A673 (cell line): ENCODE data around the gene PGAP2. TPM values are rescaled to one million over a fixed set of nuclear protein-coding genes. Genes with fewer than 3 reads are reported as not detected.
A peak's percentile ranks its signal among the peaks of the same experiment; 100 is the strongest.

ENCODE experiments used
- BruUV-seq: library from RNA; stranded (reverse); fragments of 400-500 nt; replicated peaks from 2 replicates; lab custom pipeline; 2021; lab: Mats Ljungman, UMichigan
- CTCF ChIA-PET: fragments of 300-600 bp; sonication (Branson Sonifier 250); formaldehyde crosslinking; loops from one replicate; lab custom pipeline; 2022; ENCODE audit warnings: antibody characterized with exemption; lab: Charles Lee
- POLR2A ChIA-PET: fragments of 300-600 bp; sonication (Branson Sonifier 250); formaldehyde crosslinking; loops from one replicate; lab custom pipeline; 2022; ENCODE audit warnings: antibody characterized with exemption; ENCODE audit not compliant: low non-redundant PET; lab: Charles Lee
- DNase-seq: peaks from one replicate; pipeline ENCODE4 v3.0.0-alpha.2; 2015; ENCODE audit warnings: low spot score
- H3K27ac ChIP-seq: fragments of 200-600 bp; sonication (generic); 2 replicates; pipeline ENCODE4 v1.5.1; 2016; ENCODE audit warnings: mixed run types, low read depth, mild to moderate bottlenecking, mixed read lengths, antibody characterized with exemption, low read length; ENCODE audit not compliant: poor library complexity, severe bottlenecking
- H3K27me3 ChIP-seq: fragments of 200-600 bp; sonication (generic); replicated peaks from 2 replicates; pipeline ENCODE4 v1.6.1; 2017; ENCODE audit warnings: mixed run types, low read depth, mild to moderate bottlenecking, mixed read lengths, antibody characterized with exemption, low read length; ENCODE audit not compliant: insufficient read depth, poor library complexity
- H3K36me3 ChIP-seq: fragments of 200-600 bp; sonication (generic); 2 replicates; pipeline ENCODE4 v1.6.1; 2016; ENCODE audit warnings: mixed run types, mild to moderate bottlenecking, mixed read lengths, antibody characterized with exemption, low read length; ENCODE audit not compliant: insufficient read depth, poor library complexity, severe bottlenecking
- H3K4me1 ChIP-seq: fragments of 200-600 bp; sonication (generic); 2 replicates; pipeline ENCODE4 v1.6.1; 2017; ENCODE audit warnings: mixed run types, mild to moderate bottlenecking, mixed read lengths, antibody characterized with exemption, low read length; ENCODE audit not compliant: insufficient read depth, poor library complexity, severe bottlenecking
- H3K4me3 ChIP-seq: fragments of 200-600 bp; sonication (generic); 2 replicates; pipeline ENCODE4 v1.5.1; 2016; ENCODE audit warnings: low read depth, mixed run types, mild to moderate bottlenecking, mixed read lengths, low read length; ENCODE audit not compliant: poor library complexity, severe bottlenecking
- H3K9me3 ChIP-seq: fragments of 200-600 bp; sonication (generic); 2 replicates; pipeline ENCODE4 v1.6.1; 2016; ENCODE audit warnings: mixed run types, low read depth, mild to moderate bottlenecking, mixed read lengths, antibody characterized with exemption, low read length; ENCODE audit not compliant: poor library complexity, severe bottlenecking
- EZH2 ChIP-seq: fragments of 200-600 bp; sonication (generic); IDR thresholded peaks from 2 replicates; pipeline ENCODE4 v1.6.1; 2017; ENCODE audit warnings: borderline replicate concordance, low read depth, mild to moderate bottlenecking, mixed read lengths, antibody characterized with exemption, low read length; ENCODE audit not compliant: poor library complexity, severe bottlenecking
- intact Hi-C: fragments of 100-400 bp; cut with micrococcal nuclease; formaldehyde crosslinking; loops from one replicate; pipeline ENCODE4 v1.10.0; 2022; ENCODE audit not compliant: unreplicated experiment
- total RNA-seq: library from RNA; stranded (reverse); gene quantifications from 2 replicates; pipeline ENCODE4 v1.2.3, GENCODE V29; 2021
- TF ChIP-seq, protein P1 (sequence below): fragments of 300-800, 200-600 bp; sonication (generic); conservative IDR thresholded peaks from 2 replicates; pipeline ENCODE4 v1.5.1; 2017; ENCODE audit warnings: low read depth, mild to moderate bottlenecking, antibody characterized with exemption, low read length, moderate library complexity, mixed read lengths

Gene PGAP2
- total RNA-seq, 1 experiment from 2014 or later: 16.2 TPM

DNA sequence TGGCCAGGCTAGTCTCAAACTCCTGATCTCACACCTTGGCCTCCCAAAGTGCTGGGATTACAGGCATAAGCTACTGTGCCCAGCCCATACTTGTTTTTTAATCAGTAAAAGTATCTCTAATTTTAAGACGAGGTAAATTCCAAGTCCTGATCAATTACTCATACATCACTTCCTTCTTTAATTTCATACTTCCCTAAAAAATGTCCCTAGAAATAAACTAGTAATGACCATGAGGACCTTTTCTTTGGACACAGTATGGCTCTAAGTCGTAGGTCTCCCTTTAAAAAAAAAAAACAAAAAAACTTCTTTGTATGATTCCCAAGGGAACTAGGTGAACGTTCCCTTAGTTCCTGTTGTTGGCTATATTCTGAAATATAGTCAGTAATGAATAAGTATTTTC, 40.8 kb upstream of the PGAP2 start:
- no peak for DNase-seq
- CTCF ChIA-PET: no interaction called here
- TF ChIP-seq, protein P1, sequence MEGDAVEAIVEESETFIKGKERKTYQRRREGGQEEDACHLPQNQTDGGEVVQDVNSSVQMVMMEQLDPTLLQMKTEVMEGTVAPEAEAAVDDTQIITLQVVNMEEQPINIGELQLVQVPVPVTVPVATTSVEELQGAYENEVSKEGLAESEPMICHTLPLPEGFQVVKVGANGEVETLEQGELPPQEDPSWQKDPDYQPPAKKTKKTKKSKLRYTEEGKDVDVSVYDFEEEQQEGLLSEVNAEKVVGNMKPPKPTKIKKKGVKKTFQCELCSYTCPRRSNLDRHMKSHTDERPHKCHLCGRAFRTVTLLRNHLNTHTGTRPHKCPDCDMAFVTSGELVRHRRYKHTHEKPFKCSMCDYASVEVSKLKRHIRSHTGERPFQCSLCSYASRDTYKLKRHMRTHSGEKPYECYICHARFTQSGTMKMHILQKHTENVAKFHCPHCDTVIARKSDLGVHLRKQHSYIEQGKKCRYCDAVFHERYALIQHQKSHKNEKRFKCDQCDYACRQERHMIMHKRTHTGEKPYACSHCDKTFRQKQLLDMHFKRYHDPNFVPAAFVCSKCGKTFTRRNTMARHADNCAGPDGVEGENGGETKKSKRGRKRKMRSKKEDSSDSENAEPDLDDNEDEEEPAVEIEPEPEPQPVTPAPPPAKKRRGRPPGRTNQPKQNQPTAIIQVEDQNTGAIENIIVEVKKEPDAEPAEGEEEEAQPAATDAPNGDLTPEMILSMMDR: no peak
- TF ChIP-seq EZH2: no peak
- no peaks in the 10 kb centered on the region for H3K4me1 ChIP-seq
- H3K9me3 ChIP-seq: no peaks in the 10 kb centered on the region
- BruUV-seq: no TSS peak
- no peaks in the 10 kb centered on the region for H3K27me3 ChIP-seq
- POLR2A ChIA-PET: no interaction called here
- no peak overlapping the region for H3K27ac ChIP-seq
- peaks cover 94% of the 10 kb centered on the region for H3K36me3 ChIP-seq
- H3K4me3 ChIP-seq: no peak overlapping the region
- intact Hi-C loops: no loop called here

DNA sequence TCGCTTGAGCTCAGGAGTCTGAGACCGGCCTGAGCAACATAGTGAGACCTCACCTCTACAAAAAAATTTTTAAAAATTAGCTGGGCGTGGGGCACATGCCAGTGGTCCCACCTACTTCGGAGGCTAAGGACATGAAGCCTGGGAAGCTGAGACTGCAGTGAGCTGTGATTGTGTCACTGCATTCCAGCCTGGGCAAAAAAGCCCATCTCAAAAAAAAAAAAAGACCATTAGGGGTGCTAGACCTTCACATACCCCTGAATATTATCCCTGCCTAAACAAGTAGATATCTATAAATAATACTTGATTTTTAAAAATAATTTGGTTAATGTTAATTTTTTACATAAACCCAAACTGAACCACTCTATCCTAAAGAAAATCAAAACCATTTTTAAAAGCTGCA, 35.2 kb upstream of the PGAP2 start:
- H3K4me3 ChIP-seq: no peak overlapping the region
- TF ChIP-seq, protein P1: no peak
- TF ChIP-seq EZH2: no peak
- H3K27me3 ChIP-seq: no peaks in the 10 kb centered on the region
- POLR2A ChIA-PET: interaction anchor here (0.6 kb wide), 1 partner anchor 261 kb away, joined by 3 read pairs; no protein-coding TSS in a partner anchor
- BruUV-seq: no TSS peak
- no peaks in the 10 kb centered on the region for H3K9me3 ChIP-seq
- no peak overlapping the region for H3K27ac ChIP-seq
- CTCF ChIA-PET: no interaction called here
- intact Hi-C loops: loop anchor here (10.0 kb wide), 1 partner anchor 48 kb away; no protein-coding TSS in a partner anchor
- H3K4me1 ChIP-seq: no peaks in the 10 kb centered on the region
- H3K36me3 ChIP-seq: peaks cover 84% of the 10 kb centered on the region
- no peak for DNase-seq

DNA sequence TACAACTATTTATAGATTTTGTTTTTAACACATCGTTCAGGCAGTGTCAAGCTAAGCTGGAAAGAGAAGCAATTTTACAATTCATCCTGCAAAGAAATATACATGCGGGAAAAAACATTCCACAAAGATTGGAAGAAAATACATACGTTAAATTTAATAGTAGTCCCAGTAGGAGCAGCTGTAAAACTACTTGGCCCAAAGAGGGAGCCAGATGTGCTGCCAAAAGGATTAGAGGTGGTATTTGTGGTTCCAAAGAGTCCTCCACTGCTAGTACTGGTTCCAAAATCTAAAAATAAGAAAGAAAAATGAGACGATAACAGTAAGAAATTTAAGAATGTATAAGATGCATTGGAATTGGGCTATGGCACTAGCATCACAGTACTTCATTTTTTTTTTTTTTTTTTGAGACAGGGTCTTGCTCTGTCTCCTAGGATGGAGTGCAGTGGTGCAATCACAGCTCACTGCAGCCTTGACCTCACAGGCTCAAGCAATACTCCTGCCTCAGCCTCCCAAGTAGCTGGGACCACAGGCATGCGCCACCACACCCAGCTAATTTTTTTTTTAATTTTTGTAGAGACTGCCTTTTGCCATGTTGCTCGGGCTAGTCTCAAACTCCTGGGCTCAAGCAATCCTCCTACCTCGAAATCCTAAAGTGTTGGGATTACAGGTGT, 32.5 kb upstream of the PGAP2 start:
- POLR2A ChIA-PET: interaction anchor here (0.6 kb wide), 1 partner anchor 22 kb away, joined by 5 read pairs; no protein-coding TSS in a partner anchor
- Histone ChIP-seq H3K27me3 (no peaks in the 10 kb centered on the region), H3K9me3 (no peaks in the 10 kb centered on the region), H3K4me3 (no peak overlapping the region), H3K36me3 (peaks cover 69% of the 10 kb centered on the region), H3K4me1 (no peaks in the 10 kb centered on the region), H3K27ac (no peak overlapping the region)
- TF ChIP-seq EZH2: no peak
- TF ChIP-seq, protein P1: 0 out of 2 replicates have a peak, but pooled peaks have one; percentile 13
- no TSS peak for BruUV-seq
- no peak for DNase-seq
- CTCF ChIA-PET: no interaction called here
- intact Hi-C loops: loop anchor here (10.0 kb wide), 1 partner anchor 51 kb away; no protein-coding TSS in a partner anchor
